ENCODE results near the gene PDSS2. TPM values are rescaled to one million over a fixed set of nuclear protein-coding genes. Genes with fewer than 3 reads are reported as not detected.
A peak's percentile ranks its signal among the peaks of the same experiment; 100 is the strongest.

Gene PDSS2
- total and polyA plus RNA-seq, 9 of the 15 experiments (the other 6 are each of a cell fraction or from before 2014, with no cell fraction given) = 5.8 to 21.1 (median 12.0) TPM

DNA sequence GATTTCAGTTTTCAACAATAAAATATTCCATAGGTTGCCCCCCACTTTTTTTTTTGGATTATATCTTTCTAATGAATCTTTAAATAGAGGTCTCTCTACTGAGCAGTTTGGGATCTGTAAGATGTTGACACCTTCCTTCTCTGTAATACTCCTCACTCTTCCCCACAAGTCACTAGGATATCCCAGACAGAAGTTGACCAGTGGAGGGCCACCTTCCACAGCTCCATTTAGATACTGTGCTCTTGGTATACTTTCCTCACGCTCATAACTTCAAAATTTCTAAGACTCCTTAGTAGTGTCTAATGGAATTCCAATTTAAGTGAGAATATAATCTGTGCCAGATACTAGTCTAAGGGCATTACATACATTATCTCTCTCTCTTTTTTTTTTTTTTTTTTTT lies 185.1 kb downstream of the PDSS2 start:
- H4K20me1 ChIP-seq (replicated peaks; ENCODE audit: control insufficient read depth, insufficient read depth, low read length) = no peaks in the 10 kb centered on the region
- H3K4me3 ChIP-seq = no peak overlapping the region
- no peak overlapping the region for H3K27ac ChIP-seq (ENCODE audit: extremely low read depth, low read depth, low read length)
- POLR2A ChIA-PET = interaction anchor here (0.6 to 1.9 kb wide), 2 partner anchors 13 to 18 kb away, joined by 3 to 7 read pairs; no protein-coding TSS in a partner anchor
- intact Hi-C loops (cut with micrococcal nuclease) = no loop called here
- H3K9ac ChIP-seq (ENCODE audit: insufficient read depth in 1 of 2, low read depth in 2 of 2, low read length in 2 of 2) = no peak overlapping the region
- peaks cover 4% of the 10 kb centered on the region; the same call in 1 of the 3 replicates for H3K79me2 ChIP-seq (ENCODE audit: control insufficient read depth, insufficient read depth, low read length)
- no peak overlapping the region for H2AFZ ChIP-seq (ENCODE audit: low read depth, low read length)
- peaks cover 20 to 29% of the 10 kb centered on the region in 2 experiments for H3K4me1 ChIP-seq (replicated peaks in 1 of 2; ENCODE audit: control insufficient read depth in 2 of 2, insufficient read depth in 2 of 2, low read length in 2 of 2)
- H3K9me1 ChIP-seq (ENCODE audit: control insufficient read depth, insufficient read depth, low read length) = no peaks in the 10 kb centered on the region
- FAIRE-seq (no peak), ATAC-seq (peak; percentile 56), DNase-seq (ENCODE audit: extremely low read depth in 1 of 4, low spot score in 3 of 4) (peak in 1 of 4 experiments; percentile 40)
- TF ChIP-seq ZNF699 (CRISPR knock-in tag; IDR thresholded peaks at IDR 0.05; ENCODE audit: insufficient replicate concordance) = no peak
- TF ChIP-seq, protein P1, sequence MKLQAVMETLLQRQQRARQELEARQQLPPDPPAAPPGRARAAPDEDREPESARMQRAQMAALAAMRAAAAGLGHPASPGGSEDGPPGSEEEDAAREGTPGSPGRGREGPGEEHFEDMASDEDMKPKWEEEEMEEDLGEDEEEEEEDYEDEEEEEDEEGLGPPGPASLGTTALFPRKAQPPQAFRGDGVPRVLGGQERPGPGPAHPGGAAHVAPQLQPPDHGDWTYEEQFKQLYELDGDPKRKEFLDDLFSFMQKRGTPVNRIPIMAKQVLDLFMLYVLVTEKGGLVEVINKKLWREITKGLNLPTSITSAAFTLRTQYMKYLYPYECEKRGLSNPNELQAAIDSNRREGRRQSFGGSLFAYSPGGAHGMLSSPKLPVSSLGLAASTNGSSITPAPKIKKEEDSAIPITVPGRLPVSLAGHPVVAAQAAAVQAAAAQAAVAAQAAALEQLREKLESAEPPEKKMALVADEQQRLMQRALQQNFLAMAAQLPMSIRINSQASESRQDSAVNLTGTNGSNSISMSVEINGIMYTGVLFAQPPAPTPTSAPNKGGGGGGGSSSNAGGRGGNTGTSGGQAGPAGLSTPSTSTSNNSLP (IDR thresholded peaks at IDR 0.05; ENCODE audit: borderline replicate concordance, low read depth, low read length) = no peak
- no peak for TF ChIP-seq CBX3 (IDR thresholded peaks at IDR 0.05; ENCODE audit: borderline replicate concordance in 1 of 2, low read length in 2 of 2)
- TF ChIP-seq RAD21 (CRISPR knock-in tag; conservative IDR thresholded peaks at IDR 0.05 in 1 of 2, IDR thresholded peaks at IDR 0.05 in 1 of 2) = peak; percentile 23 to 48; a peak in 3 of 4 replicates
- TF ChIP-seq ZNF217 (CRISPR knock-in tag; IDR thresholded peaks at IDR 0.05) = no peak
- peak in 2 of 3 experiments; percentile 22 to 42; a peak in 2 of 6 replicates for TF ChIP-seq CTCF (IDR thresholded peaks at IDR 0.05 in 2 of 3, conservative IDR thresholded peaks at IDR 0.05 in 1 of 3; ENCODE audit: insufficient read depth in 2 of 3, low read depth in 1 of 3, low read length in 3 of 3)
- H3K27me3 ChIP-seq (ENCODE audit: control insufficient read depth in 2 of 2, insufficient read depth in 2 of 2, low read length in 2 of 2) = no peaks in the 10 kb centered on the region
- no peaks in the 10 kb centered on the region for H3K36me3 ChIP-seq (ENCODE audit: control insufficient read depth, insufficient read depth, low read length)
- no peaks in the 10 kb centered on the region for H3K9me3 ChIP-seq (replicated peaks; ENCODE audit: control insufficient read depth, insufficient read depth, low read depth, low read length)
- no peak overlapping the region for H3K4me2 ChIP-seq (ENCODE audit: insufficient read depth, low read length)
- BruUV-seq (replicated peaks) = no TSS peak
- WGBS (ENCODE audit: insufficient coverage, low coverage, missing lambda C conversion rate) = 83% methylated on average over 1 of the region's 1 CpG
- in situ Hi-C loops (cut with MboI) = no loop called here
- CTCF ChIA-PET (ENCODE audit: low intra/inter-chr PET ratio) = no interaction called here
